ENCODE data around the gene SEL1L2.

SEL1L2 gene

GRCh38 chr20:13934992-13935894 is 55.2 kb downstream of the SEL1L2 start:
- H3K4me3 ChIP-seq (ENCODE audit: low read depth, low read length) = no peak overlapping the region
- DNase-seq (ENCODE audit: low read depth) = no peak
- no peak for TF ChIP-seq CTCF (IDR thresholded peaks at IDR 0.05; ENCODE audit: control insufficient read depth, extremely low read depth, insufficient read depth)

GRCh38 chr20:13930281-13930680 is 60.1 kb downstream of the SEL1L2 start:
- no peak for TF ChIP-seq CTCF (IDR thresholded peaks at IDR 0.05; ENCODE audit: control insufficient read depth, extremely low read depth, insufficient read depth)
- no peak for DNase-seq (ENCODE audit: low read depth)
- no peak overlapping the region for H3K4me3 ChIP-seq (ENCODE audit: low read depth, low read length)

GRCh38 chr20:13929836-13930235 is 60.6 kb downstream of the SEL1L2 start:
- no peak overlapping the region for H3K4me3 ChIP-seq (ENCODE audit: low read depth, low read length)
- DNase-seq (ENCODE audit: low read depth) = no peak
- no peak for TF ChIP-seq CTCF (IDR thresholded peaks at IDR 0.05; ENCODE audit: control insufficient read depth, extremely low read depth, insufficient read depth)

- TF ChIP-seq CTCF (IDR thresholded peaks at IDR 0.05; ENCODE audit: control insufficient read depth, extremely low read depth, insufficient read depth) = no peak
- no peak overlapping the region for H3K4me3 ChIP-seq (ENCODE audit: low read depth, low read length)
- DNase-seq (ENCODE audit: low read depth) = no peak
These were observed 61.5 kb downstream of the SEL1L2 start for GRCh38 chr20:13928901-13929300.

- no peak for TF ChIP-seq CTCF (IDR thresholded peaks at IDR 0.05; ENCODE audit: control insufficient read depth, extremely low read depth, insufficient read depth)
- no peak for DNase-seq (ENCODE audit: low read depth)
- no peak overlapping the region for H3K4me3 ChIP-seq (ENCODE audit: low read depth, low read length)
These were observed 63.2 kb downstream of the SEL1L2 start for GRCh38 chr20:13927171-13927570.

- no peak overlapping the region for H3K4me3 ChIP-seq (ENCODE audit: low read depth, low read length)
- no peak for DNase-seq (ENCODE audit: low read depth)
- TF ChIP-seq CTCF (IDR thresholded peaks at IDR 0.05; ENCODE audit: control insufficient read depth, extremely low read depth, insufficient read depth) = no peak
These were observed 68.2 kb downstream of the SEL1L2 start for GRCh38 chr20:13922241-13922640.

- no peak for DNase-seq (ENCODE audit: low read depth)
- TF ChIP-seq CTCF (IDR thresholded peaks at IDR 0.05; ENCODE audit: control insufficient read depth, extremely low read depth, insufficient read depth) = no peak
- no peak overlapping the region for H3K4me3 ChIP-seq (ENCODE audit: low read depth, low read length)
These were observed 75.1 kb downstream of the SEL1L2 start for GRCh38 chr20:13915284-13915683.
